ENCODE data around the gene SH3RF2.

SH3RF2 gene

GRCh38 chr5:145923405-145923804 lies 13.0 kb upstream of the SH3RF2 start:
- no peak for DNase-seq

- no peak for DNase-seq
Measured at GRCh38 chr5:145924849-145925248, 11.5 kb upstream of the SH3RF2 start.

GRCh38 chr5:145925353-145925752 lies 11.0 kb upstream of the SH3RF2 start:
- DNase-seq: peak; percentile 92

GRCh38 chr5:145925803-145926202 lies 10.6 kb upstream of the SH3RF2 start:
- DNase-seq: peak; percentile 65

- DNase-seq: peak; percentile 38
Measured at GRCh38 chr5:145931718-145932117, 4.7 kb upstream of the SH3RF2 start.

- DNase-seq: no peak
Measured at GRCh38 chr5:145934276-145934675, 2.1 kb upstream of the SH3RF2 start.

- DNase-seq: peak; percentile 90
Measured at GRCh38 chr5:145937432-145938250, 1.3 kb downstream of the SH3RF2 start.

- peak; percentile 53 for DNase-seq
Measured at GRCh38 chr5:145938776-145939539, 2.6 kb downstream of the SH3RF2 start.

- no peak for DNase-seq
Measured at GRCh38 chr5:145939540-145940065, 3.2 kb downstream of the SH3RF2 start.

- DNase-seq: no peak
Measured at GRCh38 chr5:145941096-145941447, 4.7 kb downstream of the SH3RF2 start.

- DNase-seq: peak; percentile 73
Measured at GRCh38 chr5:145941448-145942130, 5.2 kb downstream of the SH3RF2 start.

- DNase-seq: no peak
Measured at GRCh38 chr5:145942201-145942600, 5.8 kb downstream of the SH3RF2 start.

GRCh38 chr5:145942749-145943148 lies 6.4 kb downstream of the SH3RF2 start:
- DNase-seq: no peak

- DNase-seq: peak; percentile 55
Measured at GRCh38 chr5:145943674-145944121, 7.3 kb downstream of the SH3RF2 start.

GRCh38 chr5:145944328-145944727 lies 8.0 kb downstream of the SH3RF2 start:
- DNase-seq: no peak

GRCh38 chr5:145945620-145946111 lies 9.3 kb downstream of the SH3RF2 start:
- no peak for DNase-seq

- DNase-seq: peak; percentile 83
Measured at GRCh38 chr5:145946112-145946861, 9.9 kb downstream of the SH3RF2 start.

- no peak for DNase-seq
Measured at GRCh38 chr5:145947581-145947980, 11.2 kb downstream of the SH3RF2 start.

GRCh38 chr5:145948047-145948446 lies 11.7 kb downstream of the SH3RF2 start:
- no peak for DNase-seq

GRCh38 chr5:145948921-145949320 lies 12.5 kb downstream of the SH3RF2 start:
- no peak for DNase-seq

- DNase-seq: no peak
Measured at GRCh38 chr5:145949474-145949873, 13.1 kb downstream of the SH3RF2 start.

- no peak for DNase-seq
Measured at GRCh38 chr5:145951071-145951470, 14.7 kb downstream of the SH3RF2 start.

Data from NCI-H226 (cell line).